Neuronal stem cell (in vitro differentiated cells): ENCODE results near the gene GADD45GIP1.

Experiments used
- DNase-seq: peaks from one replicate; pipeline ENCODE4 v3.0.0-alpha.2; 2013; ENCODE audit warnings: low spot score
- H2AFZ ChIP-seq: one replicate; pipeline ENCODE4 v1.6.1; 2013; ENCODE audit warnings: mild to moderate bottlenecking, low read length, inconsistent platforms
- H2AK5ac ChIP-seq: 2 replicates; pipeline ENCODE4 v1.6.1; 2013; ENCODE audit warnings: low read depth, mild to moderate bottlenecking, inconsistent platforms, low read length, moderate library complexity, mixed read lengths
- H2BK120ac ChIP-seq: 2 replicates; pipeline ENCODE4 v1.6.1; 2013; ENCODE audit warnings: low read depth, mild to moderate bottlenecking, inconsistent platforms, low read length, moderate library complexity, mixed read lengths
- H2BK12ac ChIP-seq: one replicate; pipeline ENCODE4 v1.6.1; 2013; ENCODE audit warnings: low read length, inconsistent platforms
- H2BK15ac ChIP-seq: 2 replicates; pipeline ENCODE4 v1.6.1; 2013; ENCODE audit warnings: mild to moderate bottlenecking, low read length, inconsistent platforms, mixed read lengths
- H2BK5ac ChIP-seq: one replicate; pipeline ENCODE4 v1.6.1; 2013; ENCODE audit warnings: inconsistent platforms, mild to moderate bottlenecking, low read length, moderate library complexity
- H3K14ac ChIP-seq: one replicate; pipeline ENCODE4 v1.6.1; 2013; ENCODE audit warnings: low read length, inconsistent platforms
- H3K18ac ChIP-seq: 2 replicates; pipeline ENCODE4 v1.6.1; 2013; ENCODE audit warnings: low read length, inconsistent platforms
- H3K23ac ChIP-seq: 2 replicates; pipeline ENCODE4 v1.6.1; 2013; ENCODE audit warnings: low read depth, mild to moderate bottlenecking, mixed read lengths, low read length, inconsistent platforms; ENCODE audit not compliant: poor library complexity
- H3K27ac ChIP-seq: replicated peaks from 3 replicates; pipeline ENCODE4 v1.5.1; 2013; ENCODE audit warnings: low read length, inconsistent platforms
- H3K27me3 ChIP-seq, 3 experiments: 2 replicates each; pipeline ENCODE4 v1.6.1; 2013; ENCODE audit warnings: low read length in 3 of 3, mild to moderate bottlenecking in 2 of 3, inconsistent platforms in 1 of 3, low read depth in 1 of 3, mixed read lengths in 1 of 3, moderate library complexity in 1 of 3; ENCODE audit not compliant: control insufficient read depth in 3 of 3, insufficient read depth in 3 of 3
- H3K36me3 ChIP-seq, 2 donors: replicated peaks in 1 of 2; 2 replicates each; pipeline ENCODE4 v1.6.1; 2013; ENCODE audit warnings: low read length in 2 of 2; ENCODE audit not compliant: control insufficient read depth in 2 of 2, insufficient read depth in 2 of 2
- H3K4ac ChIP-seq: 2 replicates; pipeline ENCODE4 v1.6.1; 2013; ENCODE audit warnings: inconsistent platforms, mild to moderate bottlenecking, low read length, moderate library complexity
- H3K4me1 ChIP-seq, 2 donors: 1 replicate in 1 of 2; 2 replicates in 1 of 2; pipeline ENCODE4 v1.6.1; 2013; ENCODE audit warnings: low read length in 2 of 2, low read depth in 1 of 2; ENCODE audit not compliant: control insufficient read depth in 2 of 2, insufficient read depth in 1 of 2
- H3K4me2 ChIP-seq: one replicate; pipeline ENCODE4 v1.6.1; 2013; ENCODE audit warnings: mild to moderate bottlenecking, low read length, inconsistent platforms; ENCODE audit not compliant: insufficient read depth, poor library complexity, severe bottlenecking
- H3K4me3 ChIP-seq, 2 donors: 2 replicates each; pipeline ENCODE4 v1.5.1; 2013; ENCODE audit warnings: low read length in 2 of 2, mild to moderate bottlenecking in 2 of 2, inconsistent platforms in 1 of 2, moderate library complexity in 1 of 2
- H3K79me1 ChIP-seq: one replicate; pipeline ENCODE4 v1.6.1; 2013; ENCODE audit warnings: low read depth, mild to moderate bottlenecking, inconsistent platforms, low read length, moderate library complexity
- H3K9ac ChIP-seq: one replicate; pipeline ENCODE4 v1.6.1; 2013; ENCODE audit warnings: mild to moderate bottlenecking, low read depth, low read length, inconsistent platforms; ENCODE audit not compliant: poor library complexity
- H3K9me3 ChIP-seq, 2 donors: replicated peaks in 1 of 2; 2 replicates each; pipeline versions ENCODE3 to v1.6.1; 2013; ENCODE audit warnings: low read length in 2 of 2, mild to moderate bottlenecking in 2 of 2, inconsistent platforms in 1 of 2, low read depth in 1 of 2, mixed read lengths in 1 of 2, moderate library complexity in 1 of 2; ENCODE audit not compliant: control insufficient read depth in 2 of 2, insufficient read depth in 1 of 2
- H4K8ac ChIP-seq: one replicate; pipeline ENCODE4 v1.6.1; 2013; ENCODE audit warnings: low read depth, mild to moderate bottlenecking, inconsistent platforms, low read length, moderate library complexity
- H4K91ac ChIP-seq: one replicate; pipeline ENCODE4 v1.6.1; 2013; ENCODE audit warnings: low read length, low read depth, mild to moderate bottlenecking, inconsistent platforms; ENCODE audit not compliant: poor library complexity
- WGBS, 2 donors: extraction: QIAGEN DNeasy Blood & Tissue Kit; methylation state at CpG; one replicate each; pipeline ENCODE4 v1.1.7; 2013; ENCODE audit warnings: missing lambda C conversion rate in 2 of 2, mixed read lengths in 1 of 2; ENCODE audit not compliant: insufficient read length in 2 of 2, insufficient replicate concordance in 1 of 2; ENCODE audit errors: extremely low coverage in 2 of 2; 5-methylcytosine and 5-hydroxymethylcytosine counted together

Gene GADD45GIP1

GRCh38 chr19:13003081-13003480, 46.1 kb upstream of the GADD45GIP1 start:
- H3K4me1 ChIP-seq: no peaks in the 10 kb centered on the region
- peaks cover 3% of the 10 kb centered on the region for H3K79me1 ChIP-seq
- H3K9me3 ChIP-seq: peaks cover 0 to 4% of the 10 kb centered on the region in 2 donors
- H2AK5ac ChIP-seq: no peak overlapping the region
- peak overlapping the region; percentile 66 for H3K9ac ChIP-seq
- no peak overlapping the region for H2BK5ac ChIP-seq
- H3K27ac ChIP-seq: no peak overlapping the region
- no peak overlapping the region for H4K91ac ChIP-seq
- H2BK120ac ChIP-seq: no peak overlapping the region
- no peaks in the 10 kb centered on the region for H3K36me3 ChIP-seq
- H2BK12ac ChIP-seq: peak overlapping the region; percentile 78
- no peak overlapping the region for H2AFZ ChIP-seq
- peak overlapping the region; percentile 75 for H3K23ac ChIP-seq
- peak overlapping the region in 1 of 2 donors; percentile 65 for H3K4me3 ChIP-seq
- no peak overlapping the region for H4K8ac ChIP-seq
- peaks cover 6 to 98% (median 71%) of the 10 kb centered on the region in 3 experiments for H3K27me3 ChIP-seq
- H3K14ac ChIP-seq: peak overlapping the region; percentile 95
- H3K4me2 ChIP-seq: no peak overlapping the region
- H3K4ac ChIP-seq: no peak overlapping the region
- H3K18ac ChIP-seq: no peak overlapping the region
- WGBS, 2 donors: no CpG with 5 or more reads among the region's 15 CpGs
- no peak for DNase-seq
- no peak overlapping the region for H2BK15ac ChIP-seq

DNA sequence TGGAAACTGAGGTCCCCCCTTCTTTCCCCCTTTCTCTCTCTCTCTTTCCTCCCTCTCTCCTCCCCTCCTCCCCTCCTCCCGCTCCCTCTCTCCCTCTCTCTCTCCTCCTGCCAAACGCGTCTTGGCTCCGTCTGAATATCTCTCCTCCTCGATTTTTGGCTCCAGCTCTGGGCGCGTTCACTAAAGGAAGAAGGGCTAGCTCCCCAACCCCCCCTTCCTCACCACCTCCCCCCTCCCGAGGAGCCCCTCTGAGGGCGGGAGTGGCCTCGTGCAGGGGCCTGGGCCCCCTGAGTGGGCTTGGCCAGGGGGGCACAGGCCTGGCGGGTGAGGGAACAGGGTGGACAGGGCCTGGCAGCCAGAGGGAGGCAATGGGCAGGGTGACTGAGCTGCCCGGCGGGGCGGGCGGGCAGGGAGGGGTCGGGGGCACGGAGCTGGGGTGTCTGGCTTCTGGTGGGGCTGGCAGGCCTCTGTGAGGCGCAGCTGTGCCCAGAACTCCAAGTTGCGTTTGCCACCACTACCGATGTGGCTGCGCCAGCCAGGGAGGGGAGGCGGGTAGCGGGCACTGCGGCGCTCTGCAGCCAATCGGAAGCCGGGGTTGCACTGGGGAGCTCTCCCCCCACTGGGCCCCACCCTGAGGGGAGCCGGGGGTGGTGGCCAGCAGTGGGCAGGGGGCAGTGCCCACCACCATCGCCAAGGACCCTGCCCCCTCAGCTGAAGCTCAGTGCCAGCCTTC, 45.3 kb upstream of the GADD45GIP1 start:
- Histone ChIP-seq H3K14ac (peak overlapping the region; percentile 56), H3K27me3 (peaks cover 7 to 98% (median 72%) of the 10 kb centered on the region in 3 experiments), H3K4me2 (peak overlapping the region; percentile 11), H2BK15ac (no peak overlapping the region), H3K27ac (no peak overlapping the region), H2BK120ac (no peak overlapping the region), H3K18ac (peak overlapping the region; percentile 38), H3K4me3 (no peak overlapping the region), H3K4ac (no peak overlapping the region), H3K9me3 (peaks cover 0 to 4% of the 10 kb centered on the region in 2 donors), H3K23ac (no peak overlapping the region), H3K9ac (no peak overlapping the region), H4K91ac (no peak overlapping the region), H4K8ac (no peak overlapping the region), H3K4me1 (no peaks in the 10 kb centered on the region), H2BK5ac (no peak overlapping the region), H3K36me3 (no peaks in the 10 kb centered on the region), H2AFZ (no peak overlapping the region), H2BK12ac (peak overlapping the region; percentile 22), H2AK5ac (peak overlapping the region; percentile 70), H3K79me1 (peaks cover 3% of the 10 kb centered on the region)
- WGBS, 2 donors: no CpG with 5 or more reads among the region's 29 CpGs
- no peak for DNase-seq

- Histone ChIP-seq H3K4me2 (no peak overlapping the region), H3K36me3 (no peaks in the 10 kb centered on the region), H3K4me3 (no peak overlapping the region), H3K9ac (peak overlapping the region; percentile 44), H2AK5ac (peak overlapping the region; percentile 56), H3K14ac (peak overlapping the region; percentile 56), H2BK120ac (no peak overlapping the region), H2AFZ (no peak overlapping the region), H2BK12ac (peak overlapping the region; percentile 84), H3K9me3 (peaks cover 0 to 4% of the 10 kb centered on the region in 2 donors), H3K4me1 (no peaks in the 10 kb centered on the region), H3K23ac (peak overlapping the region; percentile 38), H3K4ac (no peak overlapping the region), H4K8ac (no peak overlapping the region), H3K27ac (no peak overlapping the region), H2BK5ac (no peak overlapping the region), H4K91ac (no peak overlapping the region), H2BK15ac (no peak overlapping the region), H3K79me1 (peaks cover 6% of the 10 kb centered on the region), H3K18ac (peak overlapping the region; percentile 28), H3K27me3 (peaks cover 14 to 98% (median 72%) of the 10 kb centered on the region in 3 experiments)
- no peak for DNase-seq
- no CpG with 5 or more reads among the region's 41 CpGs for WGBS, 2 donors
These were observed 44.6 kb upstream of the GADD45GIP1 start for GRCh38 chr19:13001502-13002165.

GRCh38 chr19:13001166-13001501, 44.1 kb upstream of the GADD45GIP1 start:
- Histone ChIP-seq H3K14ac (no peak overlapping the region), H4K8ac (no peak overlapping the region), H3K27ac (no peak overlapping the region), H3K4ac (no peak overlapping the region), H2BK120ac (no peak overlapping the region), H3K18ac (no peak overlapping the region), H2BK15ac (no peak overlapping the region), H3K27me3 (peaks cover 19 to 98% (median 73%) of the 10 kb centered on the region in 3 experiments), H3K4me3 (no peak overlapping the region), H3K79me1 (peaks cover 6% of the 10 kb centered on the region), H3K23ac (peak overlapping the region; percentile 38), H4K91ac (no peak overlapping the region), H2AFZ (no peak overlapping the region), H3K4me2 (no peak overlapping the region), H2BK5ac (no peak overlapping the region), H2BK12ac (no peak overlapping the region), H3K36me3 (no peaks in the 10 kb centered on the region), H2AK5ac (no peak overlapping the region), H3K4me1 (peaks cover 0 to under 1% of the 10 kb centered on the region in 2 donors), H3K9me3 (peaks cover 0 to 4% of the 10 kb centered on the region in 2 donors), H3K9ac (no peak overlapping the region)
- DNase-seq: no peak
- WGBS, 2 donors: no CpG with 5 or more reads among the region's 19 CpGs
